ENCODE results near the gene STRIT1.

Gene STRIT1

GRCh38 chr3:155332716-155333115 is 39.2 kb upstream of the STRIT1 start:
- ChIA-PET CTCF (interaction anchor here (4.2 kb wide), 1 partner anchor 10 kb away, joined by 27 read pairs; no protein-coding TSS in a partner anchor), POLR2A (no interaction called here)
- no peak for DNase-seq (ENCODE audit: extremely low spot score)
- no peak for TF ChIP-seq CTCF (IDR thresholded peaks at IDR 0.05; ENCODE audit: control extremely low read depth, extremely low read depth, low read depth, missing control alignments)

GRCh38 chr3:155331078-155331477 is 37.6 kb upstream of the STRIT1 start:
- ChIA-PET CTCF (no interaction called here), POLR2A (no interaction called here)
- no peak for TF ChIP-seq CTCF (IDR thresholded peaks at IDR 0.05; ENCODE audit: control extremely low read depth, extremely low read depth, low read depth, missing control alignments)
- no peak for DNase-seq (ENCODE audit: extremely low spot score)

GRCh38 chr3:155330370-155330769 is 36.9 kb upstream of the STRIT1 start:
- no peak for DNase-seq (ENCODE audit: extremely low spot score)
- no peak for TF ChIP-seq CTCF (IDR thresholded peaks at IDR 0.05; ENCODE audit: control extremely low read depth, extremely low read depth, low read depth, missing control alignments)
- CTCF ChIA-PET = no interaction called here
- POLR2A ChIA-PET = no interaction called here

GRCh38 chr3:155329513-155330048 is 36.1 kb upstream of the STRIT1 start:
- TF ChIP-seq CTCF (IDR thresholded peaks at IDR 0.05; ENCODE audit: control extremely low read depth, extremely low read depth, low read depth, missing control alignments) = no peak
- CTCF ChIA-PET = no interaction called here
- POLR2A ChIA-PET = no interaction called here
- no peak for DNase-seq (ENCODE audit: extremely low spot score)

- no peak for DNase-seq (ENCODE audit: extremely low spot score)
- TF ChIP-seq CTCF (IDR thresholded peaks at IDR 0.05; ENCODE audit: control extremely low read depth, extremely low read depth, low read depth, missing control alignments) = no peak
- ChIA-PET POLR2A (no interaction called here), CTCF (no interaction called here)
These were observed 34.4 kb upstream of the STRIT1 start for GRCh38 chr3:155327871-155328270.

GRCh38 chr3:155327430-155327829 is 33.9 kb upstream of the STRIT1 start:
- ChIA-PET POLR2A (no interaction called here), CTCF (interaction anchor here (1.4 kb wide), 1 partner anchor 9 kb away, joined by 4 read pairs; no protein-coding TSS in a partner anchor)
- no peak for DNase-seq (ENCODE audit: extremely low spot score)
- no peak for TF ChIP-seq CTCF (IDR thresholded peaks at IDR 0.05; ENCODE audit: control extremely low read depth, extremely low read depth, low read depth, missing control alignments)

GRCh38 chr3:155326901-155327300 is 33.4 kb upstream of the STRIT1 start:
- no peak for DNase-seq (ENCODE audit: extremely low spot score)
- TF ChIP-seq CTCF (IDR thresholded peaks at IDR 0.05; ENCODE audit: control extremely low read depth, extremely low read depth, low read depth, missing control alignments) = no peak
- CTCF ChIA-PET = interaction anchor here (1.4 kb wide), 1 partner anchor 10 kb away, joined by 4 read pairs; no protein-coding TSS in a partner anchor
- POLR2A ChIA-PET = no interaction called here
